GM19463 (cell line): ENCODE data around the gene SEPTIN1.

ENCODE experiments used
- ATAC-seq: cut with Tn5 transposase; IDR thresholded peaks from one replicate; pipeline ENCODE4 v1.9.1; 2021; ENCODE audit warnings: mild to moderate bottlenecking, moderate library complexity; ENCODE audit not compliant: unreplicated experiment

Gene SEPTIN1

GRCh38 chr16:30382111-30382881 is at the start of gene SEPTIN1:
Gene SEPTIN1, minus strand, starts transcription at chr16:30382561. Its CDS starts 19 bp downstream, at chr16:30382542.
- no peak for ATAC-seq

- ATAC-seq = no peak
These were observed 48.1 kb upstream of the SEPTIN1 start for GRCh38 chr16:30430428-30430970.

GRCh38 chr16:30429678-30430427 is 47.5 kb upstream of the SEPTIN1 start, which contains the start of gene DCTPP1:
Gene DCTPP1, minus strand, starts transcription at chr16:30430030. Its CDS starts 50 bp downstream, at chr16:30429980.
- ATAC-seq = peak; percentile 96

GRCh38 chr16:30429418-30429677 is 47.0 kb upstream of the SEPTIN1 start:
- ATAC-seq = no peak

GRCh38 chr16:30428055-30428454 is 45.7 kb upstream of the SEPTIN1 start:
- ATAC-seq = no peak

- ATAC-seq = no peak
These were observed 38.6 kb upstream of the SEPTIN1 start for GRCh38 chr16:30421010-30421409.

GRCh38 chr16:30418350-30419181 is 36.2 kb upstream of the SEPTIN1 start:
- ATAC-seq = no peak

- peak; percentile 75 for ATAC-seq
These were observed 35.4 kb upstream of the SEPTIN1 start for GRCh38 chr16:30417529-30418349.

- ATAC-seq = no peak
These were observed 34.5 kb upstream of the SEPTIN1 start for GRCh38 chr16:30416624-30417528.

GRCh38 chr16:30416047-30416603 is 33.8 kb upstream of the SEPTIN1 start:
- ATAC-seq = no peak

- ATAC-seq = no peak
These were observed 31.8 kb upstream of the SEPTIN1 start for GRCh38 chr16:30414159-30414558.

- no peak for ATAC-seq
These were observed 30.9 kb upstream of the SEPTIN1 start for GRCh38 chr16:30413112-30413806.

GRCh38 chr16:30409125-30410060 is 27.0 kb upstream of the SEPTIN1 start:
- ATAC-seq = no peak

- ATAC-seq = no peak
These were observed 25.6 kb upstream of the SEPTIN1 start for GRCh38 chr16:30407804-30408534.

- peak; percentile 74 for ATAC-seq
These were observed 24.9 kb upstream of the SEPTIN1 start, which contains the start of gene ZNF771 for GRCh38 chr16:30407102-30407803. Gene ZNF771, plus strand, starts transcription at chr16:30407606. Its CDS starts 448 bp downstream, at chr16:30408054.

GRCh38 chr16:30406795-30407101 is 24.4 kb upstream of the SEPTIN1 start:
- peak; percentile 4 for ATAC-seq
